Measurements from ENCODE around the gene KIAA0408. TPM values are rescaled to one million over a fixed set of nuclear protein-coding genes. Genes with fewer than 3 reads are reported as not detected.
A peak's percentile ranks its signal among the peaks of the same experiment; 100 is the strongest.

Gene KIAA0408
- total and polyA plus RNA-seq, 7 donors = 4.4 to 48.0 (median 18.8) TPM

DNA sequence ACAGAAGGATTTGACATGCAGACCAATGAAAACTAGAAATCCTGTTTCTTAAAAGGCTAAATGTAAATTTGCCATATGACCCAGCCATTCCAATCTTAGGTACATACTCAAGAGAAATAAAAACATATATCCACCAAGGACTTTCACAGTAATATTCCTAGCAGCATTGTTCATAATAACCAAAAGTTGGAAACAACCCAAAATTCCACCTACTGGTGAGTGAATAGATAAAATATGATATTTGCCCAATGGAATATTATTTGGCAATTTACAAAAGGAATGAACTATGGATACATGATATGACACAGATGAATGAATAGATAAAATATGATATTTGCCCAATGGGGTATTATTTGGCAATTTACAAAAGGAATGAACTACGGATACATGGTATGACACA lies 37.3 kb upstream of the KIAA0408 start:
- intact Hi-C loops (cut with DNase I) = no loop called here

GRCh38 chr6:127494240-127494767 lies 35.1 kb upstream of the KIAA0408 start:
- ATAC-seq (no peak), DNase-seq (no peak)
- Histone ChIP-seq H3K4me1 (no peaks in the 10 kb centered on the region), H3K4me3 (no peak overlapping the region), H3K9me3 (no peaks in the 10 kb centered on the region), H3K36me3 (ENCODE audit: insufficient read depth in 1 of 2, low read depth in 1 of 2) (no peaks in the 10 kb centered on the region), H3K27ac (no peak overlapping the region), H3K27me3 (ENCODE audit: insufficient read depth in 3 of 3, low read length in 2 of 3) (no peaks in the 10 kb centered on the region)
- no peak for TF ChIP-seq CTCF (IDR thresholded peaks at IDR 0.05)
- intact Hi-C loops (cut with DNase I) = no loop called here

More for the DNA sequence above, 37.3 kb upstream of the KIAA0408 start:
- Histone ChIP-seq H3K27me3 (ENCODE audit: insufficient read depth in 3 of 3, low read length in 2 of 3) (no peaks in the 10 kb centered on the region), H3K27ac (no peak overlapping the region), H3K9me3 (no peaks in the 10 kb centered on the region), H3K4me3 (no peak overlapping the region), H3K36me3 (ENCODE audit: insufficient read depth in 1 of 2, low read depth in 1 of 2) (no peaks in the 10 kb centered on the region), H3K4me1 (no peaks in the 10 kb centered on the region)
- TF ChIP-seq CTCF (IDR thresholded peaks at IDR 0.05) = no peak
- no peak for ATAC-seq
- DNase-seq = no peak
- WGBS, 3 donors = 89 to 93% (median 89%) methylated on average over 1 of the region's 1 CpG

DNA sequence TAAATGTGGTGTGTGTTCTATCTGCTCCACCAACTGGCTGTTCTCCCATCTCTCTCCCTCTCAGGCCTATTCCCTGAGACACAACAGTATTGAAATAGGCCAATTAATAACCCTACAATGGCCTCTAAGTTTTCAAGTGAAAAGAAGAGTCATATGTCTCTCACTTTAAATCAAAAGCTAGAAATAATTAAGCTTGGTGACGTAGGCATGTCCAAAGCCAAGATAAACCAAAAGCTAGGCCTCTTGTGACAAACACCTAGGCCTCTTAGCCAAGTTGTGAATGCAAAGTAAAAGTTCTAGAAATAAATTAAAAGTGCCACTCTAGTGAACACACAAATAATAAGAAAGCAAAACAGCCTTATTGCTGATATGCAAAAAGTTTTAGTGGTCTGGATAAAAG lies 30.1 kb upstream of the KIAA0408 start:
- intact Hi-C loops (cut with DNase I) = no loop called here

GRCh38 chr6:127486934-127487333 lies 27.7 kb upstream of the KIAA0408 start:
- Histone ChIP-seq H3K27me3 (ENCODE audit: insufficient read depth in 3 of 3, low read length in 2 of 3) (no peaks in the 10 kb centered on the region), H3K9me3 (no peaks in the 10 kb centered on the region), H3K4me1 (peaks cover 10% of the 10 kb centered on the region), H3K27ac (no peak overlapping the region), H3K4me3 (no peak overlapping the region), H3K36me3 (ENCODE audit: insufficient read depth in 1 of 2, low read depth in 1 of 2) (no peaks in the 10 kb centered on the region)
- TF ChIP-seq CTCF (IDR thresholded peaks at IDR 0.05) = no peak
- intact Hi-C loops (cut with DNase I) = no loop called here
- no peak for DNase-seq
- ATAC-seq = no peak
- WGBS, 3 donors = 90 to 92% (median 90%) methylated on average over 3 of the region's 3 CpGs

More for the DNA sequence above, 30.1 kb upstream of the KIAA0408 start:
- H3K36me3 ChIP-seq (ENCODE audit: insufficient read depth in 1 of 2, low read depth in 1 of 2) = no peaks in the 10 kb centered on the region
- no peaks in the 10 kb centered on the region for H3K27me3 ChIP-seq (ENCODE audit: insufficient read depth in 3 of 3, low read length in 2 of 3)
- ATAC-seq (no peak), DNase-seq (no peak)
- H3K27ac ChIP-seq = no peak overlapping the region
- TF ChIP-seq CTCF (IDR thresholded peaks at IDR 0.05) = no peak
- H3K4me1 ChIP-seq = no peaks in the 10 kb centered on the region
- H3K9me3 ChIP-seq = no peaks in the 10 kb centered on the region
- H3K4me3 ChIP-seq = no peak overlapping the region
- 89 to 94% (median 91%) methylated on average over 1 of the region's 1 CpG for WGBS, 3 donors

- ATAC-seq = no peak
- peak overlapping the region; percentile 26 for H3K4me3 ChIP-seq
- intact Hi-C loops (cut with DNase I) = no loop called here
These were observed 25.1 kb upstream of the KIAA0408 start for GRCh38 chr6:127484212-127484863.

More at GRCh38 chr6:127484212-127484863, 25.1 kb upstream of the KIAA0408 start:
- Histone ChIP-seq H3K27ac (no peak overlapping the region), H3K27me3 (ENCODE audit: insufficient read depth in 3 of 3, low read length in 2 of 3) (no peaks in the 10 kb centered on the region), H3K9me3 (no peaks in the 10 kb centered on the region), H3K36me3 (ENCODE audit: insufficient read depth in 1 of 2, low read depth in 1 of 2) (no peaks in the 10 kb centered on the region), H3K4me1 (peaks cover 10% of the 10 kb centered on the region)
- TF ChIP-seq CTCF (IDR thresholded peaks at IDR 0.05) = no peak
- 26 to 33% (median 28%) methylated on average over 3 of the region's 3 CpGs for WGBS, 3 donors
- no peak for DNase-seq
